HCT116 (cell line): ENCODE results near the gene ASB1. TPM values are rescaled to one million over a fixed set of nuclear protein-coding genes. Genes with fewer than 3 reads are reported as not detected.

Experiments used
- ATAC-seq: fragments of 200-7000 bp; cut with Tn5 transposase; 2 replicates; pipeline ENCODE4 v1.9.1; 2020; ENCODE audit warnings: mild to moderate bottlenecking, moderate library complexity
- BruUV-seq: library from RNA; stranded (reverse); fragments of 400-500 nt; replicated peaks from 2 replicates; lab custom pipeline; 2021; lab: Mats Ljungman, UMichigan
- CTCF ChIA-PET: fragments of 300-600 bp; sonication (Branson Sonifier 250); formaldehyde crosslinking; loops from one replicate; lab custom pipeline; 2021; ENCODE audit warnings: antibody characterized with exemption; lab: Charles Lee
- POLR2A ChIA-PET: fragments of 300-600, 350-600 bp; sonication (Branson Sonifier 250); formaldehyde crosslinking; loops from one replicate; lab custom pipeline; 2021; ENCODE audit warnings: antibody characterized with exemption; lab: Charles Lee
- RAD21 ChIA-PET, 2 experiments: fragments of 300-600 bp; sonication (Branson Sonifier 250); formaldehyde crosslinking; loops; one replicate each; lab custom pipeline; 2023; ENCODE audit warnings: low total read pairs in 2 of 2; ENCODE audit not compliant: uncharacterized antibody in 2 of 2, unreplicated experiment in 2 of 2, low non-redundant PET in 1 of 2; lab: Charles Lee
- DNase-seq: peaks from one replicate; pipeline ENCODE4 v3.0.0-alpha.2; 2010; ENCODE audit warnings: low read depth, low spot score
- H2AFZ ChIP-seq: fragments of 200-600 bp; shearing (Covaris generic), sonication (generic); 2 replicates; pipeline ENCODE4 v1.6.1; 2017; ENCODE audit warnings: low read depth, mixed run types, mixed read lengths, antibody characterized with exemption, low read length; ENCODE audit not compliant: poor library complexity, severe bottlenecking
- H3K27ac ChIP-seq: 2 replicates; pipeline ENCODE4 v1.5.1; 2012; ENCODE audit warnings: low read depth, low read length
- H3K27me3 ChIP-seq: fragments of 200-600 bp; sonication (generic); 2 replicates; pipeline ENCODE4 v1.6.1; 2016; ENCODE audit warnings: mixed run types, low read length, mixed read lengths; ENCODE audit not compliant: insufficient read depth
- H3K36me3 ChIP-seq, 2 experiments: fragments of 200-500 bp in 1 of 2; fragments of 200-600 bp in 1 of 2; sonication (Bioruptor generic) in 1 of 2; sonication (generic) in 1 of 2; 2 replicates each; pipeline versions ENCODE4 v1.5.1 to v1.6.1; 2014 to 2016; ENCODE audit warnings: low read length in 2 of 2, inconsistent platforms in 1 of 2, mixed read lengths in 1 of 2, mixed run types in 1 of 2; ENCODE audit not compliant: insufficient read depth in 2 of 2, control insufficient read depth in 1 of 2
- H3K4me1 ChIP-seq, 2 experiments: fragments of 200-600 bp in 1 of 2; sonication (generic) in 1 of 2; 2 replicates each; pipeline versions ENCODE4 v1.5.1 to v1.6.1; 2012 to 2017; ENCODE audit warnings: low read length in 2 of 2, inconsistent platforms in 1 of 2, mild to moderate bottlenecking in 1 of 2, mixed read lengths in 1 of 2, mixed run types in 1 of 2, moderate library complexity in 1 of 2; ENCODE audit not compliant: insufficient read depth in 2 of 2, control insufficient read depth in 1 of 2
- H3K4me2 ChIP-seq: fragments of 200-600 bp; sonication (generic); 2 replicates; pipeline ENCODE4 v1.6.1; 2017; ENCODE audit warnings: mixed run types, low read length, mixed read lengths
- H3K4me3 ChIP-seq, 2 experiments: fragments of 200-600 bp in 1 of 2; sonication (generic) in 1 of 2; replicated peaks in 1 of 2; 2 replicates each; pipeline ENCODE4 v1.5.1; 2011 to 2016; ENCODE audit warnings: low read length in 2 of 2, control low read depth in 1 of 2, low read depth in 1 of 2, mild to moderate bottlenecking in 1 of 2, mixed read lengths in 1 of 2, mixed run types in 1 of 2
- H3K79me2 ChIP-seq: fragments of 200-600 bp; sonication (generic); 2 replicates; pipeline ENCODE4 v1.6.1; 2017; ENCODE audit warnings: mild to moderate bottlenecking, mixed run types, low read length, moderate library complexity, mixed read lengths; ENCODE audit not compliant: insufficient read depth
- H3K9ac ChIP-seq: fragments of 200-600 bp; sonication (generic); 2 replicates; pipeline ENCODE4 v1.6.1; 2016; ENCODE audit warnings: low read length, mixed read lengths
- H3K9me2 ChIP-seq: fragments of 200-600 bp; sonication (generic), shearing (Covaris generic); 2 replicates; pipeline ENCODE4 v1.6.1; 2017; ENCODE audit warnings: mixed run types, mild to moderate bottlenecking, moderate library complexity; ENCODE audit not compliant: insufficient read depth
- H3K9me3 ChIP-seq, 2 experiments: fragments of 200-500 bp in 1 of 2; fragments of 200-600 bp in 1 of 2; sonication (Bioruptor generic) in 1 of 2; sonication (generic) in 1 of 2; 2 replicates each; pipeline ENCODE4 v1.6.1; 2014 to 2017; ENCODE audit warnings: low read length in 2 of 2, mixed read lengths in 2 of 2, inconsistent platforms in 1 of 2, low read depth in 1 of 2, mild to moderate bottlenecking in 1 of 2, mixed run types in 1 of 2, moderate library complexity in 1 of 2; ENCODE audit not compliant: control insufficient read depth in 1 of 2, insufficient read depth in 1 of 2
- H4K20me1 ChIP-seq: fragments of 200-600 bp; sonication (generic), shearing (Covaris generic); 2 replicates; pipeline ENCODE4 v1.6.1; 2017; ENCODE audit warnings: mixed run types, mild to moderate bottlenecking, moderate library complexity; ENCODE audit not compliant: insufficient read depth
- CTCF ChIP-seq, 3 experiments: fragments of 200-600 bp in 1 of 3; sonication (generic) in 1 of 3; IDR thresholded peaks in 2 of 3; conservative IDR thresholded peaks in 1 of 3; 2 replicates each; pipeline ENCODE4 v1.5.1; 2012 to 2017; ENCODE audit warnings: low read depth in 2 of 3, low read length in 2 of 3, antibody characterized with exemption in 1 of 3, borderline replicate concordance in 1 of 3, control low read depth in 1 of 3, mild to moderate bottlenecking in 1 of 3, mixed read lengths in 1 of 3, mixed run types in 1 of 3, moderate library complexity in 1 of 3; ENCODE audit not compliant: insufficient read depth in 1 of 3
- ELF1 ChIP-seq: IDR thresholded peaks from 2 replicates; pipeline ENCODE4 v1.6.1; 2012; ENCODE audit warnings: low read depth, borderline replicate concordance
- EZH2 ChIP-seq: fragments of 200-600 bp; sonication (generic); IDR thresholded peaks from 2 replicates; pipeline ENCODE4 v1.6.1; 2017; ENCODE audit warnings: antibody characterized with exemption, mixed run types
- FOSL1 ChIP-seq: IDR thresholded peaks from 2 replicates; pipeline ENCODE4 v1.6.1; 2012; ENCODE audit warnings: low read depth
- JUND ChIP-seq: IDR thresholded peaks from 2 replicates; pipeline ENCODE4 v1.6.1; 2012
- MAX ChIP-seq: IDR thresholded peaks from 2 replicates; pipeline ENCODE4 v1.6.1; 2012
- RAD21 ChIP-seq: IDR thresholded peaks from 2 replicates; pipeline ENCODE4 v1.6.1; 2012; ENCODE audit warnings: low read depth, mild to moderate bottlenecking
- REST ChIP-seq: IDR thresholded peaks from 2 replicates; pipeline ENCODE4 v1.6.1; 2012; ENCODE audit warnings: low read depth
- SIN3A ChIP-seq: IDR thresholded peaks from 2 replicates; pipeline ENCODE4 v1.6.1; 2012; ENCODE audit warnings: low read depth
- SP1 ChIP-seq: IDR thresholded peaks from 2 replicates; pipeline ENCODE4 v1.6.1; 2012; ENCODE audit warnings: low read depth
- SRF ChIP-seq: IDR thresholded peaks from 2 replicates; pipeline ENCODE4 v1.6.1; 2012; ENCODE audit warnings: low read depth
- ZBTB33 ChIP-seq: IDR thresholded peaks from 2 replicates; pipeline ENCODE4 v1.6.1; 2011; ENCODE audit warnings: mild to moderate bottlenecking, low read length, moderate library complexity; ENCODE audit not compliant: insufficient replicate concordance; ENCODE audit errors: extremely low read depth
- ZFX ChIP-seq: fragments of 450-650 bp; IDR thresholded peaks from 2 replicates; pipeline ENCODE4 v1.6.1; 2017
- intact Hi-C: fragments of 100-400 bp; cut with micrococcal nuclease; formaldehyde crosslinking; loops from 2 replicates; pipeline ENCODE4 v1.10.0; 2022
- total RNA-seq: library from RNA; stranded (reverse); gene quantifications from one replicate; pipeline ENCODE4 v1.2.1, GENCODE V29; 2021; ENCODE audit not compliant: unreplicated experiment

ASB1 gene
- total RNA-seq, 1 experiment from 2014 or later, result 43.1 TPM

GRCh38 chr2:238467062-238467461, 40.3 kb downstream of the ASB1 start:
- no peaks in the 10 kb centered on the region for H3K9me3 ChIP-seq
- no peaks in the 10 kb centered on the region for H3K79me2 ChIP-seq
- H3K36me3 ChIP-seq, result no peaks in the 10 kb centered on the region
- no peak overlapping the region for H3K4me2 ChIP-seq
- no peak overlapping the region for H3K9ac ChIP-seq
- H4K20me1 ChIP-seq, result no peaks in the 10 kb centered on the region
- POLR2A ChIA-PET, result no interaction called here
- no TSS peak for BruUV-seq
- CTCF ChIA-PET, result no interaction called here
- RAD21 ChIA-PET, result no interaction called here
- H3K4me1 ChIP-seq, result no peaks in the 10 kb centered on the region
- no peak for TF ChIP-seq MAX
- H3K27me3 ChIP-seq, result no peaks in the 10 kb centered on the region
- H3K9me2 ChIP-seq, result no peaks in the 10 kb centered on the region
- no peak overlapping the region for H3K4me3 ChIP-seq
- intact Hi-C loops, result no loop called here
- no peak for ATAC-seq
- H3K27ac ChIP-seq, result no peak overlapping the region
- H2AFZ ChIP-seq, result no peak overlapping the region
- DNase-seq, result no peak

- H3K9ac ChIP-seq, result no peak overlapping the region
- no peaks in the 10 kb centered on the region for H3K9me2 ChIP-seq
- no peak overlapping the region for H3K27ac ChIP-seq
- no peaks in the 10 kb centered on the region for H3K79me2 ChIP-seq
- no peak overlapping the region for H3K4me3 ChIP-seq
- TF ChIP-seq ZBTB33 (no peak), JUND (no peak), SP1 (no peak), ELF1 (no peak), SRF (no peak), EZH2 (no peak), SIN3A (no peak), ZFX (no peak), REST (no peak), FOSL1 (no peak), RAD21 (no peak), CTCF (IDR thresholded peaks at IDR 0.05 in 2 of 3, conservative IDR thresholded peaks at IDR 0.05 in 1 of 3; ENCODE audit: borderline replicate concordance in 1 of 3, insufficient read depth in 1 of 3, low read depth in 2 of 3, low read length in 2 of 3) (no peak)
- H4K20me1 ChIP-seq, result no peaks in the 10 kb centered on the region
- H3K9me3 ChIP-seq, result no peaks in the 10 kb centered on the region
- no TSS peak for BruUV-seq
- ChIA-PET CTCF (no interaction called here), POLR2A (no interaction called here), RAD21 (no interaction called here)
- no peaks in the 10 kb centered on the region for H3K4me1 ChIP-seq
- H2AFZ ChIP-seq, result no peak overlapping the region
- H3K36me3 ChIP-seq, result no peaks in the 10 kb centered on the region
- no peaks in the 10 kb centered on the region for H3K27me3 ChIP-seq
- intact Hi-C loops, result no loop called here
- H3K4me2 ChIP-seq, result no peak overlapping the region
- ATAC-seq (no peak), DNase-seq (no peak)
Measured at GRCh38 chr2:238467792-238468191, 41.1 kb downstream of the ASB1 start.
